Uterus (tissue), 4 donors: ENCODE data around the gene CPVL. TPM values are rescaled to one million over a fixed set of nuclear protein-coding genes. Genes with fewer than 3 reads are reported as not detected.

Experiments
- DNase-seq, 2 donors: peaks; one replicate each; pipeline ENCODE4 v3.0.0-alpha.2; 2019 to 2020
- H3K27ac ChIP-seq, 2 donors: fragments of 200-600 bp; sonication (generic); 1 replicate in 1 of 2; 2 replicates in 1 of 2; pipeline ENCODE4 v1.5.1; 2016 to 2018
- H3K27me3 ChIP-seq, 2 donors: fragments of 200-600 bp; sonication (generic); one replicate each; pipeline ENCODE4 v1.5.1; 2018 to 2019; ENCODE audit warnings: control low read depth in 1 of 2
- H3K36me3 ChIP-seq, 2 donors: fragments of 200-600 bp; sonication (generic); one replicate each; pipeline ENCODE4 v1.5.1; 2019; ENCODE audit warnings: control low read depth in 1 of 2
- H3K4me1 ChIP-seq, 2 donors: fragments of 200-600 bp; sonication (generic); one replicate each; pipeline ENCODE4 v1.5.1; 2018 to 2019; ENCODE audit warnings: control low read depth in 1 of 2
- H3K4me3 ChIP-seq, 2 donors: fragments of 200-600 bp; sonication (generic); 1 replicate in 1 of 2; 2 replicates in 1 of 2; pipeline ENCODE4 v1.5.1; 2018 to 2019; ENCODE audit warnings: mild to moderate bottlenecking in 1 of 2
- H3K9me3 ChIP-seq, 2 donors: fragments of 200-600 bp; sonication (generic); one replicate each; pipeline ENCODE4 v1.5.1; 2019; ENCODE audit warnings: control low read depth in 1 of 2
- POLR2A ChIP-seq, 2 donors: fragments of 450-650 bp; IDR thresholded peaks; one replicate each; pipeline ENCODE4 v1.6.1; 2016; ENCODE audit warnings: antibody characterized with exemption in 2 of 2, mild to moderate bottlenecking in 1 of 2, moderate library complexity in 1 of 2
- intact Hi-C: fragments of 100-400 bp; cut with DNase I; formaldehyde crosslinking; loops from one replicate; pipeline ENCODE4 v1.15.1; 2023; ENCODE audit warnings: low total_unique reads
- total RNA-seq, 4 donors: library from RNA; depleted of rRNA in 3 of 4; stranded (reverse); fragments of >200 nt in 3 of 4; gene quantifications; one replicate each; pipeline versions ENCODE4 v1.1.0 to v1.2.4, GENCODE V29; 2014 to 2023
- TF ChIP-seq, protein P1 (sequence below), 4 experiments: fragments of 200-600 bp in 2 of 4; fragments of 450-650 bp in 2 of 4; sonication (generic) in 2 of 4; IDR thresholded peaks; one replicate each; pipeline ENCODE4 v1.5.1; 2016 to 2019; ENCODE audit warnings: antibody characterized with exemption in 4 of 4, mild to moderate bottlenecking in 2 of 4, moderate library complexity in 1 of 4
- donor health status: DM: yes; HTN: yes; CAD: no.

Gene CPVL
- total RNA-seq, 4 donors from 2014 or later: 8.5 to 21.1 (median 14.5) TPM

DNA sequence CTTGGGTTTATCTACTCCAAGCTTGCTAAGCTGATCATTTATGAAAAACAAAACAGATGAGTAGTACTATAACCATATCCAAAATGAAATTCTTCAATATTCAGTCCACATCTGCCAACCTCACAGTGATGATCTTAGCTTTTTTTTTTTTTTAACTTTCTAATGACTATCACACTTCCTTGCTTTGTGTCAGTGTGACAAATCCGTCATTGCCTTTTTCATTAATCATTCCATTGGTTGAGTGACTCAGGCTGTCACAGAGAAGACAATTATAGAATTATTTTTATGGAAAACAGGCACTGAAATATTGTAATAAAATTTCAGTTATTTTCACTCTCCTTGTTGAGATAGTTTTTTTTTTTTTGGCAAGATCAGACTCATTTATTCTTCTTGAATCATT lies 70.7 kb downstream of the CPVL start:
- Histone ChIP-seq H3K4me3 (no peak overlapping the region), H3K27me3 (no peaks in the 10 kb centered on the region), H3K27ac (no peak overlapping the region), H3K4me1 (no peaks in the 10 kb centered on the region), H3K36me3 (no peaks in the 10 kb centered on the region), H3K9me3 (no peaks in the 10 kb centered on the region)
- no peak for DNase-seq
- no peak for TF ChIP-seq POLR2A (IDR thresholded peaks at IDR 0.05)
- TF ChIP-seq, protein P1, sequence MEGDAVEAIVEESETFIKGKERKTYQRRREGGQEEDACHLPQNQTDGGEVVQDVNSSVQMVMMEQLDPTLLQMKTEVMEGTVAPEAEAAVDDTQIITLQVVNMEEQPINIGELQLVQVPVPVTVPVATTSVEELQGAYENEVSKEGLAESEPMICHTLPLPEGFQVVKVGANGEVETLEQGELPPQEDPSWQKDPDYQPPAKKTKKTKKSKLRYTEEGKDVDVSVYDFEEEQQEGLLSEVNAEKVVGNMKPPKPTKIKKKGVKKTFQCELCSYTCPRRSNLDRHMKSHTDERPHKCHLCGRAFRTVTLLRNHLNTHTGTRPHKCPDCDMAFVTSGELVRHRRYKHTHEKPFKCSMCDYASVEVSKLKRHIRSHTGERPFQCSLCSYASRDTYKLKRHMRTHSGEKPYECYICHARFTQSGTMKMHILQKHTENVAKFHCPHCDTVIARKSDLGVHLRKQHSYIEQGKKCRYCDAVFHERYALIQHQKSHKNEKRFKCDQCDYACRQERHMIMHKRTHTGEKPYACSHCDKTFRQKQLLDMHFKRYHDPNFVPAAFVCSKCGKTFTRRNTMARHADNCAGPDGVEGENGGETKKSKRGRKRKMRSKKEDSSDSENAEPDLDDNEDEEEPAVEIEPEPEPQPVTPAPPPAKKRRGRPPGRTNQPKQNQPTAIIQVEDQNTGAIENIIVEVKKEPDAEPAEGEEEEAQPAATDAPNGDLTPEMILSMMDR (IDR thresholded peaks at IDR 0.05): no peak
- intact Hi-C loops: no loop called here

DNA sequence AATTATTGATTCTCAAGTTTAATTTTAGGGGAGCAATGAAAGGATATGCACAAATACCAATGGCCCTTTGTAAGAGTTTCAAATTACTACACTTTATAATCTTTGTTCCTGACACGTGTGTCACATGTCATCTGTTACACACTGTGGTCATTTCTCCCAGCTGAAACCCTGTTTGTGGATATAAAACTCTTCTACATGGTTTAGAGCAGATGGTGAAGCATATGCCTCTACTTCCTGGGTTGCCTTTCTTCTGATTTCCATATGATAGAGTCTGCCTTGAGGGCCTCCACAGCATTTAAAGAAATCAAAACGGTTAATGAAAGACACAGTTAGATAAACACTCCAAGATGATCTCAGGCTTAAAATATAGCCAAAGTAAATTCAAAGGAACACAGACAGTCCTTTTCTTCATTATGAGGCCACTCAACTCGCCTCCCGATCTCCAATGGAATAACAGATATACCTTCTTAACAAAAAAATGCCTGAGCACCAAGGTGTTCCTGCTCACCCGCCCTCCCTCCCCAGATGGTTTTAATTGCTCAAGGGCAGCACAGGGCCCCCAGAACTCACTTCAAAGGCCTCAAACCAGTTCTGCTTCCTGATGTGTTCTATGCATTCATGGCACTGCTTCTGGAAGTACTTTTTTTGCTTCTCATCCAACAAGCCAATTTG lies 75.0 kb downstream of the CPVL start:
- TF ChIP-seq, protein P1 (IDR thresholded peaks at IDR 0.05): no peak
- no peak for TF ChIP-seq POLR2A (IDR thresholded peaks at IDR 0.05)
- intact Hi-C loops: no loop called here
- Histone ChIP-seq H3K27ac (no peak overlapping the region), H3K36me3 (no peaks in the 10 kb centered on the region), H3K27me3 (no peaks in the 10 kb centered on the region), H3K9me3 (no peaks in the 10 kb centered on the region), H3K4me3 (no peak overlapping the region), H3K4me1 (no peaks in the 10 kb centered on the region)
- DNase-seq: no peak

DNA sequence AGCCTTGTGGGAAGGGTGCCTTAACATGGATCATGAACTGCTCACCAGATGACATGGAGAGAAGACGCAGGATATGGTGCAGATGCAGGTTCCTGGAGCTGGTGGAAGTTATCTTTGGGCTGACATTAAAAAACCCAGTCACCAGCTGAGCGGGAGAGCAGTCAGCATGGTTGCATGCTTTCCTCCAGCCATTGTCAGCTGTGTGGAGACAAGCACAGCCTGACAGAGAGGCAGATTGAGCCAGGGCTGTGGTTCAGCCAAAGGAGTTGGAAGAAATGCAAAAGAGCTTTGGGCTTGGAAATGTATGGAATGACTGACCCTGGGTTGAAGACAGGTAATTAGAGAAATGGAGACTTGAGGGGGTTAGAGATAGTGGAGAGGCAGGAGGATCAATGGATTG lies 79.7 kb downstream of the CPVL start:
- TF ChIP-seq POLR2A (IDR thresholded peaks at IDR 0.05): no peak
- TF ChIP-seq, protein P1 (IDR thresholded peaks at IDR 0.05): no peak
- no peak for DNase-seq

DNA sequence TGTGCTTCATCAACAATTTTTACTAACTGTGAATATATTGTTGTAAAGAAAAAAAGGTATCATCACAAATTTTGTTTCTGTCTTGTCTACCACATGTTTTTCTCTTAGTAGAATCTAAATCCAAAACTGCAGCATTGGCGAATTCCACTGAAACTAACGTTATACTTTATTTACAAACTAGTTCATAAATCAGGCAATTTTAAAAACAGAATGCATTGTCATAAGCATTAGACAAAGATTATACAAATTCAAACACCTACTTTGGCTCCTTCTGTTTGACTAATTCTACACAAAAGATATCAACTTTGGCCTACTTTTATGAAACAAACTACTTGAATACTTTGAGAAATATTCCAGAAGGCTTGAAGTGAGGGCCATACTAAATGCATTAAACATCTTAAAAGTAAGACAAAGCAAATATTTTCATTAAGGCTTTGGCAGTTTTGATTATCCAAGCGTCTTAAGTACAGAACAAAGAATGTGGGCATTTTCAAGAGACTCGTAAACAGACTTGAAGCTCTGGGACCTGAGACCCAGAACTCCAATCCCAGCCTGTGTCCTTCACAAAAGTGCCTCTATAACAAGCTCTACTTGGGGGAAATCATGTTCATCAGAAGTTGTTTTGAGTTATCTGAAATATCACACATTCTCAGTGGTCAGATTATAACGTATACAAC lies 81.0 kb downstream of the CPVL start:
- Histone ChIP-seq H3K27me3 (no peaks in the 10 kb centered on the region), H3K4me1 (no peaks in the 10 kb centered on the region), H3K9me3 (no peaks in the 10 kb centered on the region), H3K36me3 (no peaks in the 10 kb centered on the region), H3K4me3 (no peak overlapping the region), H3K27ac (no peak overlapping the region)
- DNase-seq: no peak
- TF ChIP-seq POLR2A (IDR thresholded peaks at IDR 0.05): no peak
- intact Hi-C loops: no loop called here

More for the DNA sequence above, 79.7 kb downstream of the CPVL start:
- Histone ChIP-seq H3K27ac (no peak overlapping the region), H3K36me3 (no peaks in the 10 kb centered on the region), H3K4me1 (no peaks in the 10 kb centered on the region), H3K27me3 (no peaks in the 10 kb centered on the region), H3K9me3 (no peaks in the 10 kb centered on the region), H3K4me3 (no peak overlapping the region)
- intact Hi-C loops: no loop called here

DNA sequence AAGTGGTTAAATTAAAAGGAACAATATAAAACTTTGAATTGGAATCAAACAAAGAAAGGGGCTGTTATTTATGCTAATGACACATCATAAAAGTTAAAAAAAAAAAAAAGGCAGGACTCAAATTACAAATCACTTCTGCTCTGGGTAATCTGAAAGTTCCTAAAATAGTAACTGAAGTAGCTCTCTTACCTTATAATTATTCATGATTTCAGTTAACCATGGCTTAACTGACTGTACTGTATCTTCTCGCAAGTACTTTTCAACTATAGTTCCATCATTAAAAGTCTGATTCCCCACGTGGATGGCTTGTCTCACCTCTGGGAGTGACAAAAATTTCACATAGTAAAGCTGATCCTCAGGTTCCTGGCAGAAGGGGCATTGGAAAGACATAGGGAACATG lies 82.5 kb downstream of the CPVL start:
- Histone ChIP-seq H3K27me3 (no peaks in the 10 kb centered on the region), H3K4me3 (no peak overlapping the region), H3K9me3 (no peaks in the 10 kb centered on the region), H3K4me1 (no peaks in the 10 kb centered on the region), H3K36me3 (no peaks in the 10 kb centered on the region), H3K27ac (no peak overlapping the region)
- TF ChIP-seq POLR2A (IDR thresholded peaks at IDR 0.05): no peak
- TF ChIP-seq, protein P1 (IDR thresholded peaks at IDR 0.05): no peak
- DNase-seq: no peak
- intact Hi-C loops: no loop called here
